NCI-H524 treated with DMSO at 0.1 percent for 48 hours (cell line): ENCODE results near the gene ARFIP2.

Experiments
- DNase-seq: peaks from one replicate; lab custom pipeline; 2025; lab: John Stamatoyannopoulos, UW

Gene ARFIP2

GRCh38 chr11:6442441-6442840 is 38.7 kb downstream of the ARFIP2 start:
- DNase-seq, result no peak

GRCh38 chr11:6440906-6441358 is 40.2 kb downstream of the ARFIP2 start, which contains the start of gene HPX:
Gene HPX, minus strand, starts transcription at chr11:6440987. Its CDS starts 24 bp downstream, at chr11:6440963.
- DNase-seq, result no peak

- DNase-seq, result no peak
Measured at GRCh38 chr11:6438979-6439571, 42.1 kb downstream of the ARFIP2 start.

- no peak for DNase-seq
Measured at GRCh38 chr11:6437993-6438392, 43.1 kb downstream of the ARFIP2 start.

- no peak for DNase-seq
Measured at GRCh38 chr11:6437423-6437822, 43.7 kb downstream of the ARFIP2 start.

GRCh38 chr11:6433998-6434660 is 47.0 kb downstream of the ARFIP2 start:
- no peak for DNase-seq

GRCh38 chr11:6431861-6432260 is 49.3 kb downstream of the ARFIP2 start:
- DNase-seq, result no peak

- no peak for DNase-seq
Measured at GRCh38 chr11:6427516-6427915, 53.6 kb downstream of the ARFIP2 start.
